HepG2 (cell line): ENCODE data around the gene SYNE3. TPM values are rescaled to one million over a fixed set of nuclear protein-coding genes. Genes with fewer than 3 reads are reported as not detected.

Source experiments
- ATAC-seq: fragments of 200-7000 bp; cut with Tn5 transposase; 3 replicates; pipeline ENCODE4 v1.9.1; 2020; ENCODE audit warnings: mild to moderate bottlenecking, moderate library complexity
- BruUV-seq: library from RNA; stranded (reverse); fragments of 400-500 nt; replicated peaks from 2 replicates; lab custom pipeline; 2021; lab: Mats Ljungman, UMichigan
- CTCF ChIA-PET: fragments of 300-600 bp; formaldehyde crosslinking; extraction: SDS; loops from one replicate; lab custom pipeline; 2021; ENCODE audit warnings: low total read pairs, inconsistent platforms, low intra/inter-chr PET ratio; lab: Yijun Ruan, JAX
- POLR2A ChIA-PET: fragments of 350-600 bp; sonication (Branson Sonifier 250); formaldehyde crosslinking; loops from one replicate; lab custom pipeline; 2020; ENCODE audit warnings: antibody characterized with exemption, inconsistent platforms; lab: Yijun Ruan, JAX
- DNase-seq: peaks from one replicate; pipeline ENCODE4 v3.0.0-alpha.2; 2015; ENCODE audit warnings: low spot score
- FAIRE-seq: peaks from 3 replicates; lab custom pipeline; 2011; peaks lifted over from hg19 to GRCh38; lab: Jason Lieb, UNC
- H2AFZ ChIP-seq: one replicate; pipeline ENCODE4 v1.6.1; 2011; ENCODE audit warnings: low read length, inconsistent platforms
- H3K27ac ChIP-seq: fragments of 300-600 bp; 3 replicates; pipeline ENCODE4 v1.8.0; 2011; ENCODE audit warnings: mixed run types, mild to moderate bottlenecking, mixed read lengths, low read length, inconsistent platforms; ENCODE audit not compliant: insufficient read depth; ENCODE audit errors: extremely low read length
- H3K27me3 ChIP-seq, 2 experiments: fragments of 200-600 bp in 1 of 2; 2 replicates in 1 of 2; 3 replicates in 1 of 2; pipeline versions ENCODE4 v1.6.0 to v1.8.0; 2011; ENCODE audit warnings: low read length in 2 of 2, mild to moderate bottlenecking in 2 of 2, moderate library complexity in 2 of 2, inconsistent platforms in 1 of 2; ENCODE audit not compliant: insufficient read depth in 2 of 2, control insufficient read depth in 1 of 2
- H3K36me3 ChIP-seq, 2 experiments: fragments of 200-600 bp in 1 of 2; replicated peaks in 1 of 2; 2 replicates in 1 of 2; 3 replicates in 1 of 2; pipeline versions ENCODE4 v1.5.1 to v1.8.0; 2011; ENCODE audit warnings: low read length in 2 of 2, inconsistent platforms in 1 of 2; ENCODE audit not compliant: insufficient read depth in 2 of 2, control insufficient read depth in 1 of 2
- H3K4me1 ChIP-seq: 2 replicates; pipeline ENCODE4 v1.5.1; 2012; ENCODE audit warnings: low read length, inconsistent platforms; ENCODE audit not compliant: insufficient read depth
- H3K4me2 ChIP-seq: 2 replicates; pipeline ENCODE4 v1.6.0; 2011; ENCODE audit warnings: low read depth, low read length, inconsistent platforms
- H3K4me3 ChIP-seq, 3 experiments: fragments of 200-600 bp in 1 of 3; sonication (generic), shearing (Covaris generic) in 1 of 3; replicated peaks in 1 of 3; 2 replicates each; pipeline ENCODE4 v1.5.1; 2011 to 2016; ENCODE audit warnings: low read length in 3 of 3, inconsistent platforms in 2 of 3, low read depth in 2 of 3, mild to moderate bottlenecking in 2 of 3, control low read depth in 1 of 3, mixed read lengths in 1 of 3; ENCODE audit not compliant: insufficient read depth in 1 of 3
- H3K79me2 ChIP-seq: one replicate; pipeline ENCODE4 v1.6.1; 2011; ENCODE audit warnings: low read length, inconsistent platforms; ENCODE audit not compliant: insufficient read depth
- H3K9ac ChIP-seq: 2 replicates; pipeline ENCODE4 v1.6.0; 2011; ENCODE audit warnings: mild to moderate bottlenecking, low read depth, low read length, inconsistent platforms; ENCODE audit not compliant: insufficient read depth
- H3K9me3 ChIP-seq: 2 replicates; pipeline ENCODE4 v1.5.1; 2012; ENCODE audit warnings: mild to moderate bottlenecking, low read length
- H4K20me1 ChIP-seq: 2 replicates; pipeline ENCODE4 v1.6.0; 2011; ENCODE audit warnings: inconsistent platforms, mild to moderate bottlenecking, low read length, moderate library complexity; ENCODE audit not compliant: insufficient read depth
- ATF2 ChIP-seq: sonication (generic); formaldehyde crosslinking; IDR thresholded peaks from 2 replicates; pipeline ENCODE4 v1.4.0; 2020; ENCODE audit warnings: missing genetic modification reagents
- DZIP1 ChIP-seq: sonication (generic); formaldehyde crosslinking; IDR thresholded peaks from 2 replicates; pipeline ENCODE4 v1.5.0; 2020; ENCODE audit warnings: mild to moderate bottlenecking, missing genetic modification reagents
- EEA1 ChIP-seq: sonication (generic); formaldehyde crosslinking; IDR thresholded peaks from 2 replicates; pipeline ENCODE4 v1.5.1; 2020; ENCODE audit warnings: mild to moderate bottlenecking, missing genetic modification reagents, borderline replicate concordance
- GMEB2 ChIP-seq: IDR thresholded peaks from 2 replicates; pipeline ENCODE4 v1.6.1; 2016; ENCODE audit warnings: missing biosample characterization, missing genetic modification reagents, low read depth
- IKZF4 ChIP-seq: sonication (generic); formaldehyde crosslinking; IDR thresholded peaks from 2 replicates; pipeline ENCODE4 v1.5.1; 2020; ENCODE audit warnings: borderline replicate concordance, mild to moderate bottlenecking, low read depth, missing genetic modification reagents; ENCODE audit errors: not compliant biosample characterization
- KDM3A ChIP-seq: IDR thresholded peaks from 2 replicates; pipeline ENCODE4 v1.6.1; 2018; ENCODE audit warnings: low read depth, missing compliant biosample characterization
- LBX2 ChIP-seq: sonication (generic); formaldehyde crosslinking; IDR thresholded peaks from 2 replicates; pipeline ENCODE4 v1.5.0; 2020; ENCODE audit warnings: missing genetic modification reagents, mild to moderate bottlenecking, borderline replicate concordance
- MIER3 ChIP-seq: IDR thresholded peaks from 2 replicates; pipeline ENCODE4 v1.6.1; 2016; ENCODE audit warnings: missing compliant biosample characterization, borderline replicate concordance
- SOX13 ChIP-seq, 3 experiments: fragments of 450-650 bp in 1 of 3; sonication (generic) in 1 of 3; formaldehyde crosslinking in 1 of 3; IDR thresholded peaks in 2 of 3; conservative IDR thresholded peaks in 1 of 3; 2 replicates each; pipeline versions ENCODE4 v1.5.0 to v1.6.1; 2016 to 2020; ENCODE audit warnings: antibody characterized with exemption in 1 of 3, mild to moderate bottlenecking in 1 of 3, missing compliant biosample characterization in 1 of 3, missing genetic modification reagents in 1 of 3, moderate library complexity in 1 of 3
- SP1 ChIP-seq, 2 experiments: fragments of 450-650 bp in 1 of 2; sonication (generic) in 1 of 2; formaldehyde crosslinking in 1 of 2; IDR thresholded peaks; 2 replicates each; pipeline versions ENCODE4 v1.4.0 to v1.6.1; 2016 to 2020; ENCODE audit warnings: missing genetic modification reagents in 1 of 2
- TAF15 ChIP-seq: fragments of 200-400 bp; formaldehyde crosslinking; IDR thresholded peaks from one replicate; pipeline ENCODE4 v1.6.1; 2018; ENCODE audit warnings: mild to moderate bottlenecking, low read depth, low read length; ENCODE audit not compliant: poor library complexity, severe bottlenecking
- ZFP1 ChIP-seq: IDR thresholded peaks from 2 replicates; pipeline ENCODE4 v1.6.1; 2016
- ZNF205 ChIP-seq: IDR thresholded peaks from 2 replicates; pipeline ENCODE4 v1.6.1; 2018; ENCODE audit warnings: missing biosample characterization, missing genetic modification reagents
- ZNF451 ChIP-seq: sonication (generic); formaldehyde crosslinking; IDR thresholded peaks from 2 replicates; pipeline ENCODE4 v1.5.0; 2020; ENCODE audit warnings: mild to moderate bottlenecking, missing genetic modification reagents
- WGBS: methylation state at CpG from one replicate; pipeline ENCODE4 v1.1.6; 2017; ENCODE audit warnings: low lambda C conversion rate; 5-methylcytosine and 5-hydroxymethylcytosine counted together
- in situ Hi-C: cut with HindIII; loops from 2 replicates; pipeline ENCODE4 v1.10.0; 2017; ENCODE audit warnings: low pct_unique_long_range_greater_than_20kb; ENCODE audit not compliant: extremely low pct_ligation_motif_present
- intact Hi-C: fragments of 100-400 bp; cut with micrococcal nuclease; formaldehyde crosslinking; loops from one replicate; pipeline ENCODE4 v1.10.0; 2022; ENCODE audit not compliant: unreplicated experiment
- polyA plus RNA-seq, 8 experiments: library from polyadenylated mRNA; depleted of rRNA in 3 of 8; stranded (reverse) in 7 of 8; unstranded in 1 of 8; fragments of >200 nt; fragmentation: Illumina TruSeq in 4 of 8; extraction: Trizol in 4 of 8; gene quantifications; 2 replicates each; pipeline versions ENCODE4 v1.2.1 to v1.2.3, GENCODE V29; 2011 to 2016; ENCODE audit warnings: low read depth in 4 of 8, missing spikeins in 1 of 8, mixed read lengths in 1 of 8; ENCODE audit not compliant: insufficient read depth in 1 of 8
- total RNA-seq, 5 experiments: library from RNA; depleted of rRNA; stranded (reverse); fragments of >200 nt; fragmentation: Illumina TruSeq; extraction: Trizol; gene quantifications; 2 replicates each; pipeline ENCODE4 v1.2.3, GENCODE V29; 2016; ENCODE audit warnings: low read depth in 1 of 5
- TF ChIP-seq, protein P1 (sequence below): sonication (generic); formaldehyde crosslinking; IDR thresholded peaks from 2 replicates; pipeline ENCODE4 v1.5.0; 2020; ENCODE audit warnings: mild to moderate bottlenecking, missing genetic modification reagents, moderate library complexity

Gene SYNE3
- total and polyA plus RNA-seq, 2 of the 13 experiments (the other 11 are each of a cell fraction or from before 2014, with no cell fraction given) = 7.8 to 8.0 TPM

- 98% methylated on average over 4 of the region's 5 CpGs for WGBS
- peaks cover 0 to 3% of the 10 kb centered on the region in 2 experiments; a peak in 2 of 5 replicates for H3K36me3 ChIP-seq
- in situ Hi-C loops = no loop called here
- H3K27me3 ChIP-seq = no peaks in the 10 kb centered on the region
- FAIRE-seq (no peak), ATAC-seq (no peak), DNase-seq (no peak)
- BruUV-seq = no TSS peak
- H3K4me3 ChIP-seq = no peak overlapping the region
- ChIA-PET CTCF (no interaction called here), POLR2A (no interaction called here)
- H3K9ac ChIP-seq = no peak overlapping the region
- peaks cover 4% of the 10 kb centered on the region; the same call in 1 of the 2 replicates for H4K20me1 ChIP-seq
- H2AFZ ChIP-seq = no peak overlapping the region
- peaks cover 34% of the 10 kb centered on the region for H3K4me1 ChIP-seq
- H3K27ac ChIP-seq = no peak overlapping the region
- H3K9me3 ChIP-seq = no peaks in the 10 kb centered on the region
- intact Hi-C loops = no loop called here
- peaks cover 3% of the 10 kb centered on the region for H3K79me2 ChIP-seq
- no peak overlapping the region for H3K4me2 ChIP-seq
- TF ChIP-seq GMEB2 = no peak
- TF ChIP-seq, protein P1, sequence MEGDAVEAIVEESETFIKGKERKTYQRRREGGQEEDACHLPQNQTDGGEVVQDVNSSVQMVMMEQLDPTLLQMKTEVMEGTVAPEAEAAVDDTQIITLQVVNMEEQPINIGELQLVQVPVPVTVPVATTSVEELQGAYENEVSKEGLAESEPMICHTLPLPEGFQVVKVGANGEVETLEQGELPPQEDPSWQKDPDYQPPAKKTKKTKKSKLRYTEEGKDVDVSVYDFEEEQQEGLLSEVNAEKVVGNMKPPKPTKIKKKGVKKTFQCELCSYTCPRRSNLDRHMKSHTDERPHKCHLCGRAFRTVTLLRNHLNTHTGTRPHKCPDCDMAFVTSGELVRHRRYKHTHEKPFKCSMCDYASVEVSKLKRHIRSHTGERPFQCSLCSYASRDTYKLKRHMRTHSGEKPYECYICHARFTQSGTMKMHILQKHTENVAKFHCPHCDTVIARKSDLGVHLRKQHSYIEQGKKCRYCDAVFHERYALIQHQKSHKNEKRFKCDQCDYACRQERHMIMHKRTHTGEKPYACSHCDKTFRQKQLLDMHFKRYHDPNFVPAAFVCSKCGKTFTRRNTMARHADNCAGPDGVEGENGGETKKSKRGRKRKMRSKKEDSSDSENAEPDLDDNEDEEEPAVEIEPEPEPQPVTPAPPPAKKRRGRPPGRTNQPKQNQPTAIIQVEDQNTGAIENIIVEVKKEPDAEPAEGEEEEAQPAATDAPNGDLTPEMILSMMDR (CRISPR knock-in tag) = no peak
- TF ChIP-seq ZFP1 (CRISPR knock-in tag) = no peak
- no peak for TF ChIP-seq KDM3A
- no peak for TF ChIP-seq SP1 (IDR thresholded peaks at IDR 0.05)
- no peak for TF ChIP-seq SP1 (CRISPR knock-in tag; IDR thresholded peaks at IDR 0.05)
- no peak for TF ChIP-seq ZNF451
- TF ChIP-seq MIER3 (CRISPR knock-in tag) = no peak
- no peak for TF ChIP-seq DZIP1 (CRISPR knock-in tag)
- TF ChIP-seq EEA1 = no peak
- no peak for TF ChIP-seq SOX13 (IDR thresholded peaks at IDR 0.05)
- no peak for TF ChIP-seq SOX13 (CRISPR knock-in tag; conservative IDR thresholded peaks at IDR 0.05 in 1 of 2, IDR thresholded peaks at IDR 0.05 in 1 of 2)
- TF ChIP-seq ATF2 (CRISPR knock-in tag) = no peak
- TF ChIP-seq TAF15 = no peak
- TF ChIP-seq ZNF205 (CRISPR knock-in tag) = no peak
- no peak for TF ChIP-seq LBX2 (CRISPR knock-in tag)
- no peak for TF ChIP-seq IKZF4 (CRISPR knock-in tag)
Measured at GRCh38 chr14:95484296-95484695, 32.2 kb downstream of the SYNE3 start.
